KBM-7 (cell line): ENCODE data around the gene NISCH.

Experiments
- DNase-seq: peaks from one replicate; pipeline ENCODE4 v3.0.0-alpha.2; 2015
- in situ Hi-C: fragments of 300-500 bp; cut with MboI; formaldehyde crosslinking; loops from 2 replicates; pipeline ENCODE4 v1.14.3; 2020; ENCODE audit warnings: low sequenced_read_pairs, low pct_unique_long_range_greater_than_20kb, mixed read lengths

The NISCH gene

DNA sequence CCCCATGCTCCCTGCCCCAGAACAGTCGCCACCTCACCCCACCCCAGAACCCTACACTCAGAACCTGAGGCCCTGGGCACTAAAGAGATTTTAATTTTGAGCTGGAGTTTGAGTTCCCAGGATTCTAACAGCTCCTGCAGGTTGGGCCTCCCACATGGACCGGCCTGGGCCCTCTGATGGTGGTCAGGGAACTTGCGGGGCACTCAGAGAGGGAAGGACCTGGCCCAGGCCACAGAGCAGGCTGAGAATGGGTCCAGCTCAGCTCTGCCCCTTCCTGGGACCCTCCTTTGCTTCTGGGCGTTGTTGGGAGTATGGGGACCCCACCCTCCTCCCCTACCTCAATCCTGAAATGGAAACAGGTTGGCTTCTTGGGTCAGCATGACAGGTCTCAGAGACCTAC lies 9.4 kb upstream of the NISCH start:
- no peak for DNase-seq
- in situ Hi-C loops, result no loop called here

DNA sequence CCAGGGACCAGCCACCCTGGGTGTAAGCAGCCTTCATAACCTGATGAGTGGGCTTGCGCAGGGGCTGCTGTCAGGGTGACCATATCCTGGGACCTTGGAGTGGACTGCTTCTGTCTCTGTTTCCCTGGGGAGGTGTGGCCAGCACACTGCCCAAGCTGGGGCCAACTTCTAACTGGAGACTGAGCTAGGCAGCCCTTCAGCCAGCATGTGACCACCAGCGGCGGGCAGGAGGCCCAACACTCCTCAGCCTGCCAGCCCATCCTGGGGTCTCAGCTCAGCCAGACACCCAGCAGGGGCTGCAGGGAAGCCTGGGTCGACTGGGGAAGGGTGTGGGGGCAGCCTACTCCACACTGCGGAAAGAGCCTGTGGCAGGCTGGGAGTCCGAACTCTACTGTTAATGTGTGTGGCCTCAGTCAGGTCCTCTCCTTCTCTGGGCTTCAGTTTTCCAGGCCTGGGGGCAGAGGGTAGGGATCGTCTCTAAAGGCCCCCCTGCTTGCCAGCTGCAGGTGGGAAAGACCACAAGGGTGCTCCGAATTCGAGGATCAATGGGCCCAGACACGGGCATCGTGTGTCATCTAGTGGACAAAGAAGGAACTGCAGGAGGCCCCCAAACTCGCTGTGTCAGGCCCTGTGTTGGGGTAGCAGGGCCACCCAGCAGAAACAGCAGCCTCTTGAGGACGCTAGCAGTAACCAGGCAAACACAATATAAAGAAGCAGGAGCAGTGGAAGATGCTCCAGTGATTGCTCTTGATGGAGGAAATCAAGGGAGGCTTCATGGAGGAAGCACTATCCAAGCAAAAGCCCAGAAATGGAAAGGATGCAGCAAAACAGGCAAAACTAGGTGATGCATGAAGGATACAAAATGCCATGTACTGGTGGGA lies 8.5 kb upstream of the NISCH start:
- in situ Hi-C loops, result no loop called here
- peak; percentile 82 for DNase-seq

DNA sequence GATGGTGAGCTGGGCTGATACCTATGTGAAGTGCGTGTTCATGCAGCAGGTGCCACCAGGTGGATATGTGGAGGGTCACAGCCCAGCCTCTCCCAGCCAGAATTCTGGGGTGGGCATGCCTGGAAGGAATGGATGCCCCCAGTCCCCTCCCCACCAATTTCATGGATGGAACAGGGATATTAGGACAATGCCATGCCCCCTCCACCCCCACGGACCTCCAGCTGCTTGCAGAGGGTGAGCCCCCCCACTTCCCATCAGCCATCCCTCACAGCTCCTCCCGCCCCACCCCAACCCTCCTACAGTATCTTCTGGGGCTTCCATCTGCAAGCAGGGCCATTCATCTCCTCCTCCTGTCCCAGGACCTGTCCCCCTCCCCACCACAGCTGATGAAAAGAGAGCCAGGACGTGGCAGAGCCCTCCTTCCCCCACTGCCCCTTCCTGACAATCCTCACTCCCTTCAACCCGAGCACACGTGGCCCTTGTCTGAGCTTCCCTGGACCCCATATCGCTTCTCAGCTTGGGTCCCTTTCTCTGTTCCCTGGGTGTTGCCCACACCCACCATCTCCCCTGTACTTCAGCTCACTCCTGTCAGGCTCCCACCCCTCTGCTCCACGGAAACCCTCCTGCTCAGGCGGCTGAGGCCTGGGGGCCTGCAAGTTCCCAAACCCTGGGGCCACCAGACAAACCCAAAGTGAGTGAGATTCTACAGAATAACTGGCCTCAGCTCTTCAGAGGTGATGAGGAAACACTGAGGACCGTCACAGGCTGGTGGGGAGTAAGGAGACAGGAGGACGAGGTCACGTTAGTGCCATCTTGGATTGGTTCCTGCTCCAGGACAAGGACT lies 7.7 kb upstream of the NISCH start:
- in situ Hi-C loops, result no loop called here
- no peak for DNase-seq

DNA sequence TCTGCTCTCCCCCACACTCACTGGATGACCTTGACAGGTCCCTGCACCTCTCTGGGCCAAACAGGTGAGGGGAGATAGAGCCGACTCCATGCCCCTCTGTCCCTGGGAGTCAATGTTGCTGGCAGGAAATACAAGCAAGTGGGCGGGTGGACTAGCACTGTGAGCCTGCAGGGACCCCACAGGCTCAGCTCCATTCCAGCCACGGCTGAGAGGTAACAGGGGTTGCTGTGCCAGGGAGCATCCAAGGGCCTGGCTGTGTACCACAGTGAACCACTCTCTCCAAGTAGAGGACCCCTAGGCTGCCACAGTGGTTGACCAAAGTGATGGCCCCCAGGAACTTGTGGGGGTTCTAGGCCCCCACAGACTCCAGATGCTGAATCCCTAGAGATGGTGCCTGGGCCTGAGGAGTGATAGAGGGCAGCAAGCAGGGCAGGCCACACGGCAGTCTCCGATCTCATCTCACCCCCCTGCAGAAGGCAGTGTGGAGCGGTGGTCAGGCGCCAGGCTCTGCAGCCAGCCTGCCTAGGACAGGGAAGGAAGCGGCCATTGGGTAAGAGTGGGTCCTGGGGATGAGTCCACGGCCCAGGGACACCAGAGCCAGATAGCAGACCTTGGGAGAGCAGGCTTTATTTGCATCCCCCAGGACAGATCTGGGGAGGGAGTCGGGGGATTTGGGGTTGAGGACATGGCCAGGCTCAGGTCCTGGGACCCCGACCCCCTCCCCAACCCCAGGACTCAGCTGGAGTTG lies 4.7 kb upstream of the NISCH start:
- in situ Hi-C loops, result no loop called here
- no peak for DNase-seq

DNA sequence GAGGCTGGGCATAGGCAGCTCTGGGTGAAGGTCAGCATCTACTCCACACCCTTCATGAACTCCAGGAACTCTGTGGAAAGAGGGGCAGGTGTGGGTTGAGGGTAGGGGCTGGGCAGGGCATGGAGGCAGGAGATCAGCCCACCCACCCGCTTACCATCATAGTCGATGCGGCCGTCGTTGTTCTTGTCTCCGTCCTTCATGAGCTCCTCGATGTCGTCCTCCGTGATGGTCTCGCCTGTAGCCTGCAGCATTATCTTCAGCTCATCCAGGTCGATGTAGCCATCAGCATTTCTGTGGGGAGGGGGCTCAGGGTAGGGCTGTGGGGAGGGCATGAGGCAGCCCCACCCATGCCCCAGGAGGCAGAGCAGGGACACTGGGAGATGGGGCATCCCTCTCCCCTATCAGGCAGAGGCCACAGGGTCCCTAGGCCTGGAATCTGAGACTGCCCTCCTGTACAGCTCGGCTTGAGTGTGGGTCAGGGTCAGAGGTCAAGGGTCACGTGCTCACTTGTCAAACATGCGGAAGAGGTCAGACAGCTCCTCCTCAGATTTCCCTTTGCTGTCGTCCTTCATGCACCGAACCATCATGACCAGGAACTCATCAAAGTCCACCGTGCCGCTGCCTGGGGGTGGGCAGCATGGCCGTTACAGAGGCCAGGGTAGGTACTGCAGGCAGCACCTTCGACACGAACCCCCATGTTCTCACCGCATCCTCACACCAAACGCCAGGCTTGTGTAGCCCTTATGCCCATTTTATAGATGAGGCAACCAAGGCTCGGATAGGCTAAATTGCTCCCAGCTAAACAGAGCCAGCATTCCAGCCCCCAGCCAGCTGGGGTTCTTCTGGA lies 3.9 kb upstream of the NISCH start:
- DNase-seq, result no peak
- in situ Hi-C loops, result no loop called here

DNA sequence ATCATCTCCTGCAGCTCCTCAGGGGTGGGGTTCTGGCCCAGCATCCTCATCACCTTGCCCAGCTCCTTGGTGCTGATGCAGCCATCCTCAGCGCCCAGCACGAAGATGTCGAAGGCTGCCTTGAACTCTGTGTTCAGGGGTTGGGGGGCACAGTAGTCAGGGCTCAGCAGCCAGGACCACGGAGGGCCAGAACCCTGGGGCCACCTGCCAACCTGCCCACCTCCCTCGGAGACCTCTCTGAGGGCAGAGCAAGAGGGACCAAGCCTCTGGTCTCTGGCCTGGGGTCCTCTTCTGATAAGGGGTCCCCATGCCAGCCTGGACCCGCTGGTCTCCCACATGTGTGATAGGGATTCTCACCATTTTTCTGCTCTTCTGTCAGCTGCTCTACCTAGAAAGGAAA lies 3.3 kb upstream of the NISCH start:
- in situ Hi-C loops, result no loop called here
- DNase-seq, result no peak

DNA sequence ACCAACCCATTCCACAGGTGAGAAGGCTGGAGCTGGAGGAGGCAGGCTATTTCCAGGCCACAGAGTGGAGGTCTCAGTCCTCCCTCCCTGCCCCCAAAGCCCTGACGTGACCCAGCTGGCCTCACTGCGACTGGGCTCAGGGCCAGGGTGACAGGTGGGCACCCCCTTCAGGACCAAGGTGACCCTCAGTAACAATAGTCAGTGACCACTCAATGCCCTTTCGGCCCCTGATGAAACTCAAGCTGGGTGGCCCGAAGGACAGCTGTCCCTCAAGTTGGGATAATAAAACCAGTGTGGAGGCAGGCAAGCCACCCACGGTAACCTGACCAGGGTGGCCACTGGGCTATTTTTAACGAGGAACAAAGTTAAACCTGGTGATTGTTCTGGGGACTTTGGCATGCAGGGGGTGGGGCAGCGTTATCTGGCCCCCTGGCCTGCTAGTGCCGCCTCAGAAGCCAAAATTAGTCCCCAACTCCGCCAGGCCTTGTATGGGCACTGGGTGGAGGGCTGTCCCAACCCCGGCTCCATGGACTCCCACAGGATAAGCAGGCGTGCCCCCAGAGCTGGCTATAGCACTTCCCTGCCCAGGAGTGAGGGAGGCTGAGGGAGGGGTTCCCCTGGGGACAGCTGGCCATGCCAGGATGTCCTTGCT lies 2.7 kb upstream of the NISCH start:
- no peak for DNase-seq
- in situ Hi-C loops, result no loop called here

DNA sequence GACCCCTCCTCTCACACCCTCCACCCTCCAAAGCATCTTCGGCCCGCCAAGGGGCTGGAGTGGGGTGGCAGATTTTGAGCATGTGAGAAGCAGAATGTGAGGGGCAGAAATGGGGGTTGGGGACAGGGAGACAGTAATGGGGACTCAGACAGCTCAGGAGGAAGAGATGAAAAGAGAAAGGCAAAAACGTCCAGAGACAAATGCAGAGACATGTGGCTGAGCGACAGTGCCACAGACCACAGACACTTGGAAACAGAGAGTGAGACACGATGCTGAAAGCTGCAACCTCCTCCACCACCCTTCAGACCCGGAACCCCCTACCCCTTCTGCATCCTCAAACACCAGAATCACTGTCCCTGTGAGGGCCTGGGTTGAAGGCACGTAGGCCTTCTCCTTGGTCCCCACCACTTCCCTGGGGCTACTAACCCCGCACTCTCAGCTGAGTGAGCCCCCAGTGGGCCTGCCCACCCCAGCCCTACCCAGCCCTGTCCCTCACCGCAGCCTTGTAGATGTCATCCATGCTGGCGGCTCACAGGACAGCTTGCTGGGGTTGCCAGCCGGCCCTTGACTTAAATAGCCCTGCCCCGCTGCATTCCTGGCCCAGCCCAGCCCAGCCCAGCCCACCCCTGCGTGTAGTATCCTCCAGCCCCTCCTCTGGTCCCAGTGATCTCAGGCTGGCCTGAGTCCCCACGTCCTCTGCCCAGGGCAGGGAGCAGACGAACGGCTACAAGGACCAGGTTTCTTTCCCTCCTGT lies 1.7 kb upstream of the NISCH start, which contains the start of gene TNNC1:
Gene TNNC1, minus strand, starts transcription at position 546 of the 754 bp plus-strand sequence. Its CDS starts 26 bp downstream, at position 520.
- in situ Hi-C loops, result no loop called here
- DNase-seq, result no peak

DNA sequence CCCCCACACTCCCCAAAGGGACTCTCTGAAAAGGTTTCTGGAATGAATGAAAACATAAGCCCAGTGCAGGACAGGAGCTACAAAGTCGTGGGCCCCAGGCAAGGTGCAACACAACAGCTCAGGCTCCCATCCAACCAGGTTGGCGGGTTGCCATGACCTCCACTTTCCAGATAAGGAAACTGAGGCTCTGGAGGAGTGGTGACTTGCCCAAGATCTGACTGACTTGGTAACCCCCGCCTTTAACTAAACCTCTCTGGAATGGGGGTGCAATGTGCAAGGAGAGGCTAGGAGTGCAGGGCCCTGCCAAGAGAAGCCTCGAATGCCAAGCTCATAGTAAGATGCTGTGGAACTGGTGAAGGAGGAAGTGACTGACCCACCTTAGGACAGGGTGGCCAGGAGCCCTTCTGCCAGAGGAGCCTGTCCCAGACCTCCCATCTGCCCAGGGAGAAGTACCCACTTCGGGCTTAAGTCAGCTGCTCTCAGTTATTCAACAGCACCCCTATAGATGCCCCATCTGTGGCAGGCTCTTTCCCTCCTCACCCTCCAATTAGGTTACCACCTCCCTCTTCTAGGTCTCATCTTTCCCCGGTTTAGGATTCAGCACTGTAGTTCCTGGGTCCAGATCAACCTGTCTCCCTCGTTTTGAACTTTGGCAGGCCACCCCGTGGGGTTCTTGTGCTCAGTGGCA lies 1.0 kb upstream of the NISCH start:
- in situ Hi-C loops, result no loop called here
- no peak for DNase-seq

DNA sequence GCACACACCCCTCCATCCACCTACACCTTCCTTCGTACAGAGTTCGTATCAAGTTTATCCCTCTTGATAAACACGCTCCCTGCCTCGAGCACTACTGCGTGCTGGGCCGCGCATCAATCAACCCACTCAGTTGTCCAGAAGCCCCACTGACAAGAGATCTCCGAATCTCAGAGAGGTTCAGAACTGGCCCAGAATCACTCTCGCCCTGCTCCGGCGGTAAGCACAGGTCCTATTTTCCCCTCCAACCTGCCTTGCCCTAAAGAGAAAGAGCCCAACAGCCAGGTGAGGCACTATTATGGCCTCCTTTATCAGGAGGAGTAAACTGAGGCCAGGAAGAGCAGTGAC lies 494 bp upstream of the NISCH start:
- no peak for DNase-seq
- in situ Hi-C loops, result no loop called here

DNA sequence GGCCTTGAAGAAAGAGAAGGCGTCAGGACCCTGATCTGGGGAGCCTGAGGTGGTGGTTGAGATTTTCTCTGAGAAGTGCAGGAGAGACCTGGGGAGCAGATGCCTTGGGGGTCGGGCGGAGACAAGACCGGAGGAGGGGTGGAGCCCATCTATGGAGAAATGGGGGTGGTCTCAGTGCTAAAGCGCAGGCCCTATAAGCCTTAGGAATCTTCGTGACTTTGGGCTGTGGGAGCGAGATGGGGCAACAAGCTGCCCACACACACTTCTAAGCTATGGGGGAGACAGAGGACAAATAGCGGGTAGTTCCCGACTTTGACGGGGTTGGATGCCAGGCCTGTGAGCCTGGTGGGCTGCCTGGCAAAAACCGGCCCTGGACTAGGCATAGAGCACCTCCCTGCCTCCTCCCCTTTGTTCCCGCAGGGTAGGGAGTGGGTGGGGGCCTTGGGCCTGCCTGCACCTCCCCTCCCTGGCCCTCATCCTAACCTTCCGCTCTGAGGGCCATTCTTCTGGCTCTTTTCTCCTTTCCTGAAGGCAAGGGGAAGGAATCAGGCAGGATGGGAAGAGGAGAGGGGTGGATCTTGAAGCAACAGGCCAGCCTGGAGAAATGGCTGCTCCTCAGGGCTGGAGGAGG lies 880 bp downstream of the NISCH start:
- DNase-seq, result no peak
- in situ Hi-C loops, result no loop called here

DNA sequence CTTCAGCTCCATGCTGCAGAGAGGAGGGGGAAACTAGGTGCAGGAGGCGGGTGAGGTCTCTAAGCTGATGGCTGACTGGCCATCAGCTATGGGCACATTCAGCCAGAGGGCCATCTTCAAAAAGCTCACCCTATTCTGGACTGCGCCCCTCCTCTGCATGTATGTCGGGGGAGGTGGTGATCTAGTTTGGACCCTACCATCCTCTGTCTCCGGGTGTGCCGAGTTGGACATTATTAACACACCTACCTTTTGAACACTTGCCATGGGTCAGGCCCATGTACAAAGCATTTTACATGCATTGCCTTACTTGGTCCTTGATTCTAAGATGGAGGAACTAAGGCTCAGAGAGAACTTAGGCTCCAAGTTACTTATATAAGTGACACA lies 1.4 kb downstream of the NISCH start:
- in situ Hi-C loops, result no loop called here
- no peak for DNase-seq

DNA sequence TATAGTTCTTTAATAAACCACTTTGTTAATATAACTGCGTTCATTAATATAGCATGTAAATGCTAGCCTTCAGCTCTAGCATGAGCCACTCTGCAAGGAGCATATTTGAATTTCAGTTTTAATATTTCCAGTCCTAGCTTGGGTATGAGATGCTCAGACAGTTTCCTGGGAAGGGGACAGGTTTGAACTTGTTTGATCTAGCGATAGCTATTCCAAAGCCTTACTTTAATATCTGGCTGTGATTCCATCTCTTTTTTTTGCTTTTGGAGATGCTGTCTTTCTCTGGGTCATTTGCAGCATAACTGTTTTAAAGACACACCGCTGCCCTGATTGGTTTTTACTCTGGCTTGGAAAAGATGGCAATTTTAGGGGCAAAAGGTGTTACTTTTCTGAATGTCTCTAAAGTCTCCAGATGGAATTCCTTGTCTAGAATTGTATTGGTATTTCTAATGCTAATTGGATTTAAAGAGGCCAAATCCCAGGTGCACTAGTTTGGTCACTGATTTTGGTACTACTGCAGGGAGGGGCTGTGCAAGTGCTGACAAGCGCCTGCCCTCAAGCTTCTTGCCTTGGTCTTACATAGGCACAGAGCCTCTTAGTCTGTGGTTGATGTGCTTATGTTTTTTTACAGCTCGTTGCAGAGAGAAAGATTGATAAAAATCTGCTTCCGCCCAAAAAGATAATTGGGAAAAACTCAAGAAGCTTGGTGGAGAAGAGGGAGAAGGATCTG lies 2.8 kb downstream of the NISCH start:
- no peak for DNase-seq
- in situ Hi-C loops, result no loop called here

DNA sequence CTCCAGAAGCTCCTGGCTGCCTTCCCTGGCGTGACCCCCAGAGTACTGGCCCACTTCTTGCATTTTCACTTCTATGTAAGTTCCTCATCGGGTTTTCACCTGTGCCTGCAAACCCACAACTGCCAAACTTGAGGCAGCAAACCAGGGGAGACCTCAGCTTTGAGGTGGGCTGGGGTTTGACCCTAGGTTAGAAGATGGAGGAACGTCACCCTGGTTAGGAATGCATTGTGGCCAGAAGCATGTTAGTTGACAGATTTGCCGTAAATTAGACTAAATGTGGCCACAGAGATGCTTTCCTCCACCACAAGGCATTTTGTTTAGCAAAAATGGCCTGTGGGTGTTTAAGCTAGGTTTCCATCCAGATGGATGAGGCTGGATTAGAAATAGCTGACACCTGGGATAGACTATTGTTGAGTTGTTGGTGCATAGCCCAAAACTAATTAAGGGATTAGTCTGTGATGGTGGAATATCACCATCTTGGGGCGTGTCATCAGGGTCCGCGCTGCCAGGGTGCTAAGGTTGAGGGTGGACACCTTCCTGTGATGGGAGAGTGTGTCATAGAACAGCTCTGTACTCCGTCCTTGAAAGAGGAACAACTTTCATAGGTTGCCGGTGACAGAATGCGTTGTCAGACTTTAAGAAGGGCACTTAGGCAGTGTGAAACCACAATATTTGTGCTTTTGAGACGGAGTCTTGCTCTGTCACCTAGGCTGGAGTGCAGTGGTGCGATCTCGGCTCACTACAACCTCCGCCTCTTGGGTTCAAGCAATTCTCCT lies 3.6 kb downstream of the NISCH start:
- in situ Hi-C loops, result no loop called here
- no peak for DNase-seq

DNA sequence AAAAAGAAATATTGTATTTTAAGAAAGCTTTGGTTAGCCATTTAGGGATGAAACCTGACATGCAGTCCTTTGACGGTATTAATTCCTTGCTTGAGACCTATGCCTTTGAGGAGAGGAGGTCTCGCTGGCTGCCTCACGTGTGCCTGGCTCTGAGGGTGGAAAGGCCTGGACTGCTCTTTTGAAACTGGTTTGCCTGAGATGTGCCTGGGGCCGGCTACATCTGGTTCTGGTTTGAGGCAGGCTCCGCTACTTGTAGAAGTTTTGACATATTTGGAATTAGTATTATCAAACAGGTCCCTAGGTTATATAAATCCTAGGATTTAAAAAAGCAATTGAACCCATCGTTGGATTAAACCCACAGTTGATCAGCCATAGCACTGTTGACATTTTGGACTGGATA lies 6.5 kb downstream of the NISCH start:
- no peak for DNase-seq
- in situ Hi-C loops, result no loop called here

DNA sequence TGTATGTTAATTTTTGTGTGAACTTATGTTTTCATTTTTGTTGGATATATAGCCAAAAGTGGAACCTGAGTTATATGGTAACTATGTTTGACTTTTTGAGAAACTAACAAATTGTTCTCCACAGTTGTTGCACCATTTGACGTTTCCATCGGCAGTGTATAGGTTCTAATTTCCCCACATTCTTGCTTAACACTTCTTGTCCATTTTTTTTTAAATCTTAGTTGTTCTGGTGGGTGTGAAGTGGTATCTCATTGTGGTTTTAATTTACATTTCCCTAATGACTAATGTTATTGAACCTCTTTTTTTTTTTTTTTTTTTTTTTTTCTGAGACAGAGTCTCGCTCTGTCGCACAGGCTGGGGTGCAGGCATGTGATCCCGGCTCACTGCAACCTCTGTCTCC lies 8.0 kb downstream of the NISCH start:
- in situ Hi-C loops, result no loop called here
- DNase-seq, result no peak
